Activated effector memory CD4-positive, alpha-beta T cell treated with Interleukin-2 at 50 U/mL for 16 hours (primary cell): ENCODE results near the gene GPR17.

Experiments used
- DNase-seq: peaks from one replicate; pipeline ENCODE4 v3.0.0-alpha.2; 2020

The GPR17 gene

DNA sequence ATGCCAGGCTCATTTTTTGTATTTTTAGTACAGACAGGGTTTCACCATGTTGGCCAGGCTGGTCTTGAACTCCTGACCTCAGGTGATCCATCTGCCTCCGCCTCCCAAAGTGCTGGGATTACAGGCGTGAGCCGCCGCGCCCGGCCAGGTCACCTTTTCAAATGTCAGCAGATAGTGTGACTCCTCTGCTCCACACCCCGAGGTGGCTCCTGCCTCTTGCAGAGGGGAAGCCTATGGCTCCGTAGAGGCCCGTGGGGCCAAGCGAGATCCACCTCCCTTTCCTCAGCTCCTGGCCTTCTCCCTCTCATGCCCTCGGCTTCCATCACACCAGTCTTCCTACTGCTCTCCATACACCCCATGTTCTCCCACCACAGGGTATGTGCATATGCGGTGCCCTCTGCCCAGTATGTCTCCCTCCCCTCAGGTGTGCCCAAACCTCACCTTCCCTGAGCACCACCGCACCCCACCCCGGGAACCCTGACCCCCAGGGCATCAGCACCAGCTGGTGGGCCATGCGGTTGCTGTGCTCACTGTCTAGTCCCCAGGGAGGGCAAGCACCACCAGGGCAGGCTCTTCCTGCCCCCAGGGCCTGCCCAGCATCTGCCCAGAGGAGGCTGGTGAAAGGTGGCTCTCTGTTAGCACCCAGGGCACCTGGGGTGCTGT, 10.7 kb downstream of the GPR17 start:
- no peak for DNase-seq

DNA sequence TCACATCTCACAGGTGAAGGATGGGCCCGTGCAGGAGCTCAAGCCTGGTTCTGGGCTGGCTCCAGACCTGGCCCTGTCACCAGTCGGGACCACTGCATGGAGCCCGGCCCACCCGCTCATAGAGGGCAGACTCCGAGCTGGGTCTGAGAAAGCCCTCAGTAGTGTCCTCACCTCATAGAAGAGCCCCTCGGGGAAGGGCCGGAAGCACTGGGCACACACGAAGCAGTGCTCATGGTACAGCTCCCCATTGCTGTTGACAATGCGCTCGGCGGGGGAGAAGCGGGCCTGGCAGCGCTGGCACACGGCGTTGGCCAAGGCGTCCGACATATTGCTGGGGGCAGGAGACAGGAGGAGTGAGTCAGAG, 11.3 kb downstream of the GPR17 start:
- DNase-seq = no peak

DNA sequence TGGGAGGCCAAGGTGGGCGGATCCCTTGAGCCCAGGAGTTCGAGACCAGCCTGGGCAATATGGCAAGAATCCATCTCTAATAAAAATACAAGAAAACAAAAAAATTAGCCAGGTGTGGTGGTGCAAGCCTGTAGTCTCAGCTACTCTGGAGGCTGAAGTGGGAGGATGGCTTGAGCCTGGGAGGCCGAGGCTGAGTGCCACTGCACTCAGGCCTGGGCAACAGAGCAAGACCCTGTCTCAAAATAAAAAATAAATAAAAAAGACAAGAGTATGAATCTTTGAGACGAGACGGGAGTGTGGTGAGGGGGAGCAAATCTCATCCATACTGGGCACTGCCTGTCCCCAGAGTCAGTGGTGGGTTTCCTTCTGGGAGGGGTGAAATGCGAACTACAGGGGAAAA, 12.2 kb downstream of the GPR17 start:
- DNase-seq = no peak

DNA sequence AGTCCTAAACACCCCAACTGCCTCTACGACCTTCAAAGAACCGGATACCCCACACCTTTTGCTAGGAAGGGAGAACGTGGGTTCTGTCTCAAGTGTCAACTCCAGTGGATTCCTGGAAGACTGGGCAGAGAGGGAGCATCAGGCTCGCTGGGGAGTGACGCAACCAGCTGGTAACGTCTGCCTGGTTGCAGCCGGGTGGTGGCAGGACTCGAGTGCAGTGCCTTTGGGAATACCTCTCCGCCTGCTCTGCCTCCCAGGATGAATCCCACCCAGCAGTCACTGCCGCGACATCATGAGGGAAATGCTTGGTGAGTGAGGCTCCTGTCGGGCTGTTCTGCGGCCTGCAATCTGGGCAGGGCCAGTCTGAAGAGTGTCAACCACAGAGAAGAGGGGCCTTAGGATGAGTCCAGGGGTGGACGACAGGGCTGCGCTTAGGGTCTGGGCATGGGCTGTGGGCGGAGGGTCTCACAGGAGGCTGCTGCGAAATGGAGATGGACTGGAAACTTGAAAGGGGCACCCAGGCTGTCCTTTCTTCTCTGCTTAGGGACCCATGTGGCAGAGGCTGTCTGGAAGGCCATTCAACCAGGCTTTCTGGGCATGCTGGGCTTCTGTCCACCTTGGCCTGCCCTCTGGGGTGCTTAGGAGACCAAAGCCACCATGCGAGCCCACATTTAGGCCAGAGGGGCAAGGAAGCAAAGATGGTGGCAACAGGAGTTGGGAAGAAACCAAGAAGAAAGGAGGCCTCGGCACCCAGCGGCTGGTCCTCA, 12.9 kb downstream of the GPR17 start:
- no peak for DNase-seq

- no peak for DNase-seq
Measured at GRCh38 chr2:127659408-127660290, 13.7 kb downstream of the GPR17 start.

DNA sequence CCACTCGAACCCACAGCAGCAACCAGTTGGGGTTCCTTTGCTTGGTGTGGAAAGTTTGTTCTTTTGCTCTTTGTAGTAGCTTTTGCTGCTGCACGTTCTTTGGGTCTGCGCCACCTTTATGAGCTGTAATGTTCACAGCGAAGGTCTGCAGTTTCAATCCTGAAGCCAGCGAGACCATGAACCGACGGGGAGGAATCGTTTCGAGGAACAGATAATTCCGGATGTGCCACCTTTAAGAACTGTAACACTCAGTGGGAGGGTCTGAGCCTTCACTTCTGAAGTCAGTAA, 14.3 kb downstream of the GPR17 start:
- DNase-seq = no peak

DNA sequence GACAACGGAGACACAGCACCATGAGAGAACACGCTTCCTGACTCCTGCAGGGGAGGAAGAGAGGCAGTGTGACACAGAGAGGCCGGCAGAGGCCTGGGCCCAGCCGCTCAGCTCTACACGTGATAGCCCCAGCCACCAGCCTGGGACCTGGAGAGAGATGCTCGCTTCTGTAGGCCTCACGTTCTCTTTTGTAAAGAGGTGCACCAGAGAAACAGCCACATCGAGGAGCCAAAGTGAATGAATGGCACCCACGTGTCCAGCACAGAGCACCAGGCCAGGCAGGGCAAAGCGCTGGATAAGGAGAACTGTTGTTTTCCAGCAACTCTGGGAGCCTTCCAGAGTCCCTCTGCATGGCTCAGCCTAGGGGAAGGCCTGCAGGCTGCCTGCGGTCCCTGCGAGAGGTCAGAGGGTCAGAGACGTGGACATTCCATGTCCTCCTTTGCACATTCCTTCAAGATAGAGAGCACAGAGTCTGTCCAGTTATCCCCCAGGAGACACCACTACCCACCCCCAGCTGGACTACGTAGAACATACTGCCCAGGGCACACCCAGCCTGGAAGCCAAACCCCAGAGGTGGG, 15.2 kb downstream of the GPR17 start:
- DNase-seq = no peak

- DNase-seq = no peak
Measured at GRCh38 chr2:127661949-127662510, 16.1 kb downstream of the GPR17 start.

- DNase-seq = no peak
Measured at GRCh38 chr2:127662937-127663565, 17.1 kb downstream of the GPR17 start.

- DNase-seq = no peak
Measured at GRCh38 chr2:127663566-127664064, 17.7 kb downstream of the GPR17 start.

- no peak for DNase-seq
Measured at GRCh38 chr2:127664065-127664894, 18.3 kb downstream of the GPR17 start.

DNA sequence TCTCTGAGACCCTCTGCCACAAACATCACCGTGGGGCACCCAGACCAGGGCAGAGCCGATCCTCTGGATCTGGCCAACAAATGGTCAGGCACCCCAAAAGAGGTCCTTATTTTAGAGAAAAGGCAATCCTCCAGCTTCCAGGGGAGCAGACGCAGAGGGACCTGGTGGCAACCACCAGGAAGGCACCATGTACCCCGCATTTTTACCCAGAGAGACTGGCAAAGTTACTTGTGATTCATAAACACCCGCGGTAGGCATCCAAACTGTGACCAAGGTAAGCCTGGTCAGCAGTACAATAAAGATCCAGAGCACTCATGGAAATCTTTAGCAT, 18.9 kb downstream of the GPR17 start:
- DNase-seq = no peak

DNA sequence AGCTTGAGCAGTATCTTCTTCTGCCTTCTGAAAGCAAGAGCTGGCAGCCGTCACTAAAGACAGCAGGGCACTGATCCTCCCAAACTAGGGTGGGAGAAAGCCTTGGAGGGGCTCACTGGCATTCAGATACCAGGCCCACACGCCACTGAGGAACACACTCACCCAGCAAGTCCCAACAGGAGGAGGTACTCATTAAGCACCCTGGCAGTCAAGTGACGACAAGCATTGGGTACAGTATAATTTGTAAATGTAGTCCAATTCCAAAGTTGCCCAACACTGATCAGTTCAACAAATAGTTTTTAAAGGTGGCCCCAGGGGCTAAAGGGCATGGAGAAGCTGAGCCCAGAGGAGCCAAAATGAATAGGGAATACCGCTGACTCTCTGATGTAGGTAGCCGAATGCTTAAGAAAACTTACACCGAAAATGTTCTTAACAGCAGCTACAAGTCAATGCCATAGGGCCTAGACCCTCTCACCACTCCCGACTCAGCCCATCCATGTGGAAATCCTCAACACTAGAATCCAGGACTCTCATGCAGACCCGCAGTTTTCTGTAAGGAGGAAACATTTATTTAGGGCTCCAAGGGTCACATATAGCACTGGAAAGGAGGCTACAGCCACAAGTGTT, 19.4 kb downstream of the GPR17 start:
- DNase-seq = no peak

- DNase-seq = no peak
Measured at GRCh38 chr2:127669056-127669455, 23.1 kb downstream of the GPR17 start.

GRCh38 chr2:127670055-127670956, 24.4 kb downstream of the GPR17 start:
- DNase-seq = no peak

GRCh38 chr2:127670957-127671290, 25.0 kb downstream of the GPR17 start:
- no peak for DNase-seq

- no peak for DNase-seq
Measured at GRCh38 chr2:127671557-127672302, 25.8 kb downstream of the GPR17 start.

DNA sequence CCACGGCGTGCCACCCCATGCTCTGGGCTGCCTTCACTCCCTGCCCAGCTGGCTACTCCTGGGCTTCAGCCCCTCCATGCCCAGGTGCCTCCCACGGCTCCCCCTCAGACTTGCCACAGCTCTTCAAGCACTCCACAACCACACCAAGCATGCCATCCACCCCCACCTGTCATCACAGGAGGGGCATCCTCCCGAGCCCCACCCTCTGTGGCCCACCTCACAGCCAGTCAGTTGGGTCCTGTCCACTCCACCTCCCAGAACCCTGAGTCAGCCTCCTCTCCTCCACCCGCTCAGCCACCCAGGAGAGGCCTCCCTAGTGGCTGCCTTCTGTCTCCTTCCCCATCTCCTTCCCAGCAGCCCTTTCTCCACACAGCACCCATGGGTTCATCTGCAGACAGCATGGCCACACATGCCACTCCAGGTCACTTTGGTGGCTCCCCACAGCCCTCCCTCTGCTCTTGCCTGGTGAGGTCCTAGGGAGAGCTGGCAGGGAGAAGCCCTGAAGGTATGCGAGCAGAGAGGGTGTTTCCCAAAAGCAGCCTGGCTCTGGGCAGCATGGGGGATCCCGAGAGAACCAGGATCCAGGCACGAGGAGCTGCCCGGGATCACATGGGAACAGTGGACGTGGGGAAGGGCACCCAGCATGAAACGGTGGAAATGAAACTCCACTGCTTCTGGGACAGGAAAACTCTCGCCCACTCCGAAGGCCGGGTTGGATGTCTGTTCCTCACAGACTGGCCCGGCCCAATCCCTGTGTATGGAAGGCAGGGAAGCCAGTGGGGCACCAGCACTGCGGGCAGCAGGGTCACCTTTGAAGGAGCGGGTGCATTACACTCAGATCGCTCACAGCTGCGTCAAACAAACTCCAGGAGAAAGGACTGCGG, 26.6 kb downstream of the GPR17 start:
- DNase-seq = no peak
